K562 (cell line): ENCODE results near the gene CELF4. TPM values are rescaled to one million over a fixed set of nuclear protein-coding genes. Genes with fewer than 3 reads are reported as not detected.

Source experiments
- ATAC-seq: fragments of 200-7000 bp; cut with Tn5 transposase; 3 replicates; pipeline ENCODE4 v1.9.1; 2020; ENCODE audit warnings: moderate library complexity
- BruUV-seq: library from RNA; stranded (reverse); fragments of 400-500 nt; replicated peaks from 2 replicates; lab custom pipeline; 2021; lab: Mats Ljungman, UMichigan
- CTCF ChIA-PET: fragments of 300-600 bp; formaldehyde crosslinking; extraction: SDS; loops from one replicate; lab custom pipeline; 2021; ENCODE audit warnings: low intra/inter-chr PET ratio; lab: Yijun Ruan, JAX
- POLR2A ChIA-PET: fragments of 300-600, 350-650 bp; sonication (Branson Sonifier 250); formaldehyde crosslinking; extraction: SDS; loops from one replicate; lab custom pipeline; 2021; ENCODE audit warnings: antibody characterized with exemption, inconsistent platforms; lab: Yijun Ruan, JAX
- DNase-seq, 4 experiments: peaks; one replicate each; pipeline versions ENCODE4 v3.0.0 to v3.0.0-alpha.2; 2011 to 2018; ENCODE audit warnings: low spot score in 3 of 4, mixed read lengths in 3 of 4; ENCODE audit errors: extremely low read depth in 1 of 4
- FAIRE-seq: peaks from 2 replicates; lab custom pipeline; 2011; peaks lifted over from hg19 to GRCh38; lab: Jason Lieb, UNC
- H2AFZ ChIP-seq: 2 replicates; pipeline ENCODE4 v1.6.0; 2011; ENCODE audit warnings: low read depth, low read length, control low read depth, inconsistent platforms
- H3K27ac ChIP-seq: fragments of 200-600 bp; 3 replicates; pipeline ENCODE4 v1.8.0; 2011; ENCODE audit warnings: low read depth, mild to moderate bottlenecking, control low read depth, inconsistent platforms, low read length, moderate library complexity, mixed read lengths; ENCODE audit errors: extremely low read depth
- H3K27me3 ChIP-seq, 2 experiments: fragments of 300-600 bp in 1 of 2; 2 replicates in 1 of 2; 3 replicates in 1 of 2; pipeline versions ENCODE4 v1.6.0 to v1.8.0; 2011; ENCODE audit warnings: inconsistent platforms in 2 of 2, low read length in 2 of 2, mild to moderate bottlenecking in 1 of 2, mixed read lengths in 1 of 2, moderate library complexity in 1 of 2; ENCODE audit not compliant: control insufficient read depth in 2 of 2, insufficient read depth in 2 of 2
- H3K36me3 ChIP-seq: fragments of 300-600 bp; 3 replicates; pipeline ENCODE4 v1.8.0; 2011; ENCODE audit warnings: mild to moderate bottlenecking, low read length, inconsistent platforms; ENCODE audit not compliant: control insufficient read depth, insufficient read depth
- H3K4me1 ChIP-seq, 2 experiments: fragments of 200-600 bp in 1 of 2; replicated peaks in 1 of 2; 2 replicates in 1 of 2; 3 replicates in 1 of 2; pipeline versions ENCODE4 v1.5.1 to v1.8.0; 2011; ENCODE audit warnings: inconsistent platforms in 2 of 2, low read length in 2 of 2, mild to moderate bottlenecking in 1 of 2, mixed read lengths in 1 of 2, moderate library complexity in 1 of 2; ENCODE audit not compliant: control insufficient read depth in 2 of 2, insufficient read depth in 2 of 2
- H3K4me2 ChIP-seq: 2 replicates; pipeline ENCODE4 v1.6.1; 2011; ENCODE audit warnings: low read length, control low read depth, inconsistent platforms, mixed read lengths; ENCODE audit not compliant: insufficient read depth
- H3K4me3 ChIP-seq: fragments of 200-600 bp; sonication (generic), shearing (Covaris generic); 2 replicates; pipeline ENCODE4 v1.5.1; 2016; ENCODE audit warnings: control low read depth, inconsistent platforms
- H3K79me2 ChIP-seq: fragments of 200-600 bp; 3 replicates; pipeline ENCODE4 v1.8.0; 2011; ENCODE audit warnings: low read length, inconsistent platforms; ENCODE audit not compliant: control insufficient read depth, insufficient read depth
- H3K9ac ChIP-seq, 2 experiments: 2 replicates each; pipeline versions ENCODE4 v1.6.0 to v1.6.1; 2011; ENCODE audit warnings: low read depth in 2 of 2, low read length in 2 of 2, control low read depth in 1 of 2, inconsistent platforms in 1 of 2, mild to moderate bottlenecking in 1 of 2, mixed read lengths in 1 of 2; ENCODE audit not compliant: insufficient read depth in 1 of 2
- H3K9me1 ChIP-seq: one replicate; pipeline ENCODE4 v1.6.0; 2011; ENCODE audit warnings: inconsistent platforms, mild to moderate bottlenecking, low read length, moderate library complexity; ENCODE audit not compliant: control insufficient read depth, insufficient read depth
- H3K9me3 ChIP-seq: replicated peaks from 2 replicates; pipeline ENCODE4 v1.5.1; 2011; ENCODE audit warnings: low read depth, low read length, inconsistent platforms; ENCODE audit not compliant: control insufficient read depth, insufficient read depth
- H4K20me1 ChIP-seq: replicated peaks from 2 replicates; pipeline ENCODE4 v1.6.1; 2011; ENCODE audit warnings: low read length, inconsistent platforms, mixed read lengths; ENCODE audit not compliant: control insufficient read depth, insufficient read depth
- AFF4 ChIP-seq: sonication (generic); formaldehyde crosslinking; IDR thresholded peaks from 2 replicates; pipeline ENCODE4 v1.8.0; 2023; ENCODE audit warnings: mild to moderate bottlenecking, missing genetic modification reagents
- FOXK1 ChIP-seq: sonication (generic); formaldehyde crosslinking; IDR thresholded peaks from 2 replicates; pipeline ENCODE4 v1.8.0; 2022; ENCODE audit warnings: missing genetic modification reagents, mild to moderate bottlenecking, borderline replicate concordance
- JUN ChIP-seq, 2 experiments: sonication (generic) in 1 of 2; formaldehyde crosslinking in 1 of 2; IDR thresholded peaks; 2 replicates each; pipeline versions ENCODE4 v1.6.1 to v1.8.0; 2012 to 2022; ENCODE audit warnings: borderline replicate concordance in 2 of 2, mild to moderate bottlenecking in 2 of 2, improper control_type of control experiment in 1 of 2, low read depth in 1 of 2, low read length in 1 of 2, missing genetic modification reagents in 1 of 2
- KDM5B ChIP-seq: fragments of 200-600 bp; sonication (generic); IDR thresholded peaks from 2 replicates; pipeline ENCODE4 v1.6.1; 2012; ENCODE audit warnings: low read depth, mild to moderate bottlenecking, moderate library complexity, low read length, control low read depth, inconsistent platforms; ENCODE audit not compliant: insufficient replicate concordance
- MEF2A ChIP-seq: IDR thresholded peaks from 2 replicates; pipeline ENCODE4 v1.6.1; 2011; ENCODE audit warnings: low read depth, mild to moderate bottlenecking, low read length, moderate library complexity; ENCODE audit not compliant: control insufficient read depth
- NR1H2 ChIP-seq: sonication (generic); formaldehyde crosslinking; IDR thresholded peaks from 2 replicates; pipeline ENCODE4 v1.4.0; 2020; ENCODE audit warnings: mild to moderate bottlenecking, missing genetic modification reagents
- POLR2H ChIP-seq: IDR thresholded peaks from 2 replicates; pipeline ENCODE4 v1.6.1; 2016; ENCODE audit warnings: missing genetic modification characterization, low read depth, mild to moderate bottlenecking, control low read depth, missing compliant biosample characterization, moderate library complexity
- PRMT5 ChIP-seq: sonication (generic); formaldehyde crosslinking; IDR thresholded peaks from 2 replicates; pipeline ENCODE4 v1.5.0; 2020; ENCODE audit warnings: missing genetic modification reagents
- TCF3 ChIP-seq: sonication (generic); formaldehyde crosslinking; IDR thresholded peaks from 2 replicates; pipeline ENCODE4 v1.4.0; 2020; ENCODE audit warnings: mild to moderate bottlenecking, missing genetic modification reagents
- ZNF143 ChIP-seq: sonication (generic); formaldehyde crosslinking; IDR thresholded peaks from 2 replicates; pipeline ENCODE4 v1.9.0; 2022; ENCODE audit warnings: mild to moderate bottlenecking, missing genetic modification reagents
- ZNF316 ChIP-seq: fragments of 450-650 bp; IDR thresholded peaks from 2 replicates; pipeline ENCODE4 v1.6.1; 2016
- ZNF449 ChIP-seq: fragments of 250-450 bp; sonication (Bioruptor Pico); IDR thresholded peaks from 2 replicates; pipeline ENCODE4 v1.8.0; 2022; ENCODE audit warnings: moderate library complexity, mild to moderate bottlenecking, inconsistent platforms
- ZNF584 ChIP-seq: fragments of 200-800 bp; sonication (Bioruptor generic); IDR thresholded peaks from 2 replicates; pipeline ENCODE4 v1.6.1; 2016; ENCODE audit warnings: low read depth, mild to moderate bottlenecking, missing genetic modification characterization, missing compliant biosample characterization
- ZNF76 ChIP-seq: fragments of 250-450 bp; sonication (Bioruptor Pico); IDR thresholded peaks from 2 replicates; pipeline ENCODE4 v1.4.0; 2020; ENCODE audit warnings: mild to moderate bottlenecking, moderate library complexity, borderline replicate concordance
- ZNF778 ChIP-seq: fragments of 450-650 bp; formaldehyde crosslinking; IDR thresholded peaks from 2 replicates; pipeline ENCODE4 v1.4.0; 2020; ENCODE audit warnings: mild to moderate bottlenecking, moderate library complexity
- WGBS: fragments of 100-300 bp; shearing (Covaris generic); methylation state at CpG from one replicate; pipeline ENCODE4 v1.1.6; 2016; ENCODE audit warnings: low coverage, mixed read lengths; ENCODE audit not compliant: insufficient coverage; ENCODE audit errors: missing lambda C conversion rate; 5-methylcytosine and 5-hydroxymethylcytosine counted together
- in situ Hi-C: fragments of 300-500 bp; cut with MboI; formaldehyde crosslinking; loops from 4 replicates; pipeline ENCODE4 v1.15.0; 2018; ENCODE audit warnings: inconsistent platforms, mixed read lengths
- intact Hi-C: fragments of 100-400 bp; cut with micrococcal nuclease; formaldehyde crosslinking; loops from 2 replicates; pipeline ENCODE4 v1.14.2; 2022
- polyA plus RNA-seq, 8 experiments: library from polyadenylated mRNA; depleted of rRNA in 4 of 8; stranded (reverse) in 5 of 8; unstranded in 3 of 8; fragments of >200 nt; fragmentation: Nextera tagmentation in 2 of 8; fragmentation: Illumina TruSeq in 1 of 8; extraction: Ambion mirVana in 2 of 8; extraction: Trizol in 1 of 8; gene quantifications; 2 replicates each; pipeline versions ENCODE4 v1.2.1 to v1.2.3, GENCODE V29; 2011 to 2014; ENCODE audit warnings: inconsistent platforms in 1 of 8, missing spikeins in 1 of 8
- total RNA-seq, 7 experiments: library from RNA; depleted of rRNA in 6 of 7; stranded (reverse); fragments of >200 nt in 6 of 7; fragmentation: Illumina TruSeq in 2 of 7; extraction: Trizol in 2 of 7; gene quantifications; 2 replicates each; pipeline versions ENCODE4 v1.2.1 to v1.2.3, GENCODE V29; 2011 to 2021; ENCODE audit warnings: low replicate concordance in 1 of 7

Gene CELF4
- total and polyA plus RNA-seq, 9 of the 15 experiments (the other 6 are each of a cell fraction or from before 2014, with no cell fraction given), result 0.04 to 0.24 (median 0.07) TPM; not detected in 3

GRCh38 chr18:37445368-37445767 lies 120.2 kb downstream of the CELF4 start:
- H3K4me3 ChIP-seq, result no peak overlapping the region
- no TSS peak for BruUV-seq
- DNase-seq (no peak), ATAC-seq (no peak), FAIRE-seq (no peak)
- no peaks in the 10 kb centered on the region for H3K9me1 ChIP-seq
- peaks cover 6% of the 10 kb centered on the region; the same call in 1 of the 2 replicates for H4K20me1 ChIP-seq
- no peaks in the 10 kb centered on the region for H3K4me1 ChIP-seq
- no peak overlapping the region for H3K4me2 ChIP-seq
- intact Hi-C loops (no loop called here), in situ Hi-C loops (no loop called here)
- H3K27me3 ChIP-seq, result no peaks in the 10 kb centered on the region; a peak in 1 of 5 replicates
- H3K9me3 ChIP-seq, result no peaks in the 10 kb centered on the region
- POLR2A ChIA-PET, result no interaction called here
- no peak overlapping the region for H3K9ac ChIP-seq
- TF ChIP-seq ZNF76 (CRISPR knock-in tag), result no peak
- TF ChIP-seq KDM5B, result no peak
- TF ChIP-seq POLR2H (tag), result no peak
- TF ChIP-seq MEF2A, result no peak
- no peak for TF ChIP-seq FOXK1 (CRISPR knock-in tag)
- no peak for TF ChIP-seq NR1H2
- TF ChIP-seq ZNF778, result no peak
- no peak for TF ChIP-seq ZNF449 (CRISPR knock-in tag)
- no peak for TF ChIP-seq ZNF143 (CRISPR knock-in tag)
- no peak for TF ChIP-seq ZNF584
- no peak for TF ChIP-seq JUN (IDR thresholded peaks at IDR 0.05; ENCODE audit: borderline replicate concordance, low read depth, low read length)
- no peak for TF ChIP-seq JUN (CRISPR knock-in tag; IDR thresholded peaks at IDR 0.05; ENCODE audit: borderline replicate concordance)
- TF ChIP-seq ZNF316, result no peak
- TF ChIP-seq TCF3 (CRISPR knock-in tag), result no peak
- TF ChIP-seq AFF4, result no peak
- TF ChIP-seq PRMT5 (CRISPR knock-in tag), result no peak
- CTCF ChIA-PET, result no interaction called here
- no peaks in the 10 kb centered on the region for H3K36me3 ChIP-seq
- WGBS, result 2% methylated on average over 7 of the region's 7 CpGs
- no peaks in the 10 kb centered on the region for H3K79me2 ChIP-seq
- H2AFZ ChIP-seq, result no peak overlapping the region
- H3K27ac ChIP-seq, result no peak overlapping the region
